ENCODE data around the gene COQ2. TPM values are rescaled to one million over a fixed set of nuclear protein-coding genes. Genes with fewer than 3 reads are reported as not detected.

COQ2 gene
- total RNA-seq, 1 experiment from 2014 or later: 23.8 TPM

- no peaks in the 10 kb centered on the region for H3K4me1 ChIP-seq (ENCODE audit: insufficient read depth, low read length)
- no peak overlapping the region for H3K4me2 ChIP-seq (ENCODE audit: low read length)
- no peak overlapping the region for H3K9ac ChIP-seq (ENCODE audit: low read length)
- no peaks in the 10 kb centered on the region for H3K27me3 ChIP-seq (ENCODE audit: low read length)
- H3K9me2 ChIP-seq (replicated peaks; ENCODE audit: low read length): no peaks in the 10 kb centered on the region
- H2AFZ ChIP-seq (ENCODE audit: low read length): no peak overlapping the region
- BruUV-seq (replicated peaks): no TSS peak
- CTCF ChIA-PET: no interaction called here
- DNase-seq (no peak), ATAC-seq (no peak)
- POLR2A ChIA-PET (ENCODE audit: unreplicated experiment): no interaction called here
- H3K79me2 ChIP-seq (ENCODE audit: low read length): no peaks in the 10 kb centered on the region
- intact Hi-C loops (cut with micrococcal nuclease): no loop called here
- no peaks in the 10 kb centered on the region for H4K20me1 ChIP-seq (ENCODE audit: low read length)
- H3F3A ChIP-seq (ENCODE audit: low read length, unreplicated experiment): no peaks in the 10 kb centered on the region
- no peak overlapping the region for H3K4me3 ChIP-seq (ENCODE audit: low read length)
- TF ChIP-seq, protein P1, sequence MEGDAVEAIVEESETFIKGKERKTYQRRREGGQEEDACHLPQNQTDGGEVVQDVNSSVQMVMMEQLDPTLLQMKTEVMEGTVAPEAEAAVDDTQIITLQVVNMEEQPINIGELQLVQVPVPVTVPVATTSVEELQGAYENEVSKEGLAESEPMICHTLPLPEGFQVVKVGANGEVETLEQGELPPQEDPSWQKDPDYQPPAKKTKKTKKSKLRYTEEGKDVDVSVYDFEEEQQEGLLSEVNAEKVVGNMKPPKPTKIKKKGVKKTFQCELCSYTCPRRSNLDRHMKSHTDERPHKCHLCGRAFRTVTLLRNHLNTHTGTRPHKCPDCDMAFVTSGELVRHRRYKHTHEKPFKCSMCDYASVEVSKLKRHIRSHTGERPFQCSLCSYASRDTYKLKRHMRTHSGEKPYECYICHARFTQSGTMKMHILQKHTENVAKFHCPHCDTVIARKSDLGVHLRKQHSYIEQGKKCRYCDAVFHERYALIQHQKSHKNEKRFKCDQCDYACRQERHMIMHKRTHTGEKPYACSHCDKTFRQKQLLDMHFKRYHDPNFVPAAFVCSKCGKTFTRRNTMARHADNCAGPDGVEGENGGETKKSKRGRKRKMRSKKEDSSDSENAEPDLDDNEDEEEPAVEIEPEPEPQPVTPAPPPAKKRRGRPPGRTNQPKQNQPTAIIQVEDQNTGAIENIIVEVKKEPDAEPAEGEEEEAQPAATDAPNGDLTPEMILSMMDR (conservative IDR thresholded peaks at IDR 0.05; ENCODE audit: low read depth, low read length): no peak
- TF ChIP-seq EZH2 (IDR thresholded peaks at IDR 0.05; ENCODE audit: low read length, unreplicated experiment) (no peak), EZH2phosphoT487 (IDR thresholded peaks at IDR 0.05; ENCODE audit: borderline replicate concordance, low read length) (no peak)
- peaks cover 23% of the 10 kb centered on the region for H3K36me3 ChIP-seq (ENCODE audit: low read depth, low read length)
- no peaks in the 10 kb centered on the region for H3K9me3 ChIP-seq (ENCODE audit: low read length)
- H3K27ac ChIP-seq (ENCODE audit: low read length): no peak overlapping the region
These were observed 11.7 kb downstream of the COQ2 start for GRCh38 chr4:83272900-83273299.

- Histone ChIP-seq H3K79me2 (ENCODE audit: low read length) (no peaks in the 10 kb centered on the region), H3K27me3 (ENCODE audit: low read length) (no peaks in the 10 kb centered on the region), H3K4me2 (ENCODE audit: low read length) (no peak overlapping the region), H3K4me1 (ENCODE audit: insufficient read depth, low read length) (no peaks in the 10 kb centered on the region), H3K36me3 (ENCODE audit: low read depth, low read length) (peaks cover 20% of the 10 kb centered on the region), H3K4me3 (ENCODE audit: low read length) (no peak overlapping the region), H3K9me3 (ENCODE audit: low read length) (no peaks in the 10 kb centered on the region), H4K20me1 (ENCODE audit: low read length) (no peaks in the 10 kb centered on the region), H3F3A (ENCODE audit: low read length, unreplicated experiment) (no peaks in the 10 kb centered on the region), H3K27ac (ENCODE audit: low read length) (no peak overlapping the region), H3K9ac (ENCODE audit: low read length) (no peak overlapping the region), H2AFZ (ENCODE audit: low read length) (no peak overlapping the region), H3K9me2 (replicated peaks; ENCODE audit: low read length) (no peaks in the 10 kb centered on the region)
- no peak for ATAC-seq
- BruUV-seq (replicated peaks): no TSS peak
- CTCF ChIA-PET: no interaction called here
- DNase-seq: no peak
- no peak for TF ChIP-seq EZH2phosphoT487 (IDR thresholded peaks at IDR 0.05; ENCODE audit: borderline replicate concordance, low read length)
- TF ChIP-seq, protein P1 (conservative IDR thresholded peaks at IDR 0.05; ENCODE audit: low read depth, low read length): no peak
- no peak for TF ChIP-seq EZH2 (IDR thresholded peaks at IDR 0.05; ENCODE audit: low read length, unreplicated experiment)
- intact Hi-C loops (cut with micrococcal nuclease): no loop called here
- POLR2A ChIA-PET (ENCODE audit: unreplicated experiment): no interaction called here
These were observed 15.3 kb downstream of the COQ2 start for GRCh38 chr4:83269256-83269655.

- ChIA-PET POLR2A (ENCODE audit: unreplicated experiment) (no interaction called here), CTCF (no interaction called here)
- intact Hi-C loops (cut with micrococcal nuclease): no loop called here
- H3K4me3 ChIP-seq (ENCODE audit: low read length): no peak overlapping the region
- BruUV-seq (replicated peaks): no TSS peak
- no peaks in the 10 kb centered on the region for H4K20me1 ChIP-seq (ENCODE audit: low read length)
- TF ChIP-seq, protein P1 (conservative IDR thresholded peaks at IDR 0.05; ENCODE audit: low read depth, low read length): no peak
- TF ChIP-seq EZH2 (IDR thresholded peaks at IDR 0.05; ENCODE audit: low read length, unreplicated experiment): no peak
- TF ChIP-seq EZH2phosphoT487 (IDR thresholded peaks at IDR 0.05; ENCODE audit: borderline replicate concordance, low read length): no peak
- no peak overlapping the region for H3K27ac ChIP-seq (ENCODE audit: low read length)
- no peak overlapping the region for H2AFZ ChIP-seq (ENCODE audit: low read length)
- no peaks in the 10 kb centered on the region for H3K4me1 ChIP-seq (ENCODE audit: insufficient read depth, low read length)
- peaks cover 19% of the 10 kb centered on the region for H3K36me3 ChIP-seq (ENCODE audit: low read depth, low read length)
- ATAC-seq (no peak), DNase-seq (no peak)
- no peak overlapping the region for H3K9ac ChIP-seq (ENCODE audit: low read length)
- H3K79me2 ChIP-seq (ENCODE audit: low read length): no peaks in the 10 kb centered on the region
- no peaks in the 10 kb centered on the region for H3K9me3 ChIP-seq (ENCODE audit: low read length)
- no peaks in the 10 kb centered on the region for H3F3A ChIP-seq (ENCODE audit: low read length, unreplicated experiment)
- H3K4me2 ChIP-seq (ENCODE audit: low read length): no peak overlapping the region
- H3K9me2 ChIP-seq (replicated peaks; ENCODE audit: low read length): no peaks in the 10 kb centered on the region
- no peaks in the 10 kb centered on the region for H3K27me3 ChIP-seq (ENCODE audit: low read length)
These were observed 16.1 kb downstream of the COQ2 start for GRCh38 chr4:83268491-83268890.
